ENCODE measurements around the gene GVQW3. TPM values are rescaled to one million over a fixed set of nuclear protein-coding genes. Genes with fewer than 3 reads are reported as not detected.

The GVQW3 gene
- total RNA-seq, 2 donors from 2014 or later = 2.2 to 2.8 TPM

DNA sequence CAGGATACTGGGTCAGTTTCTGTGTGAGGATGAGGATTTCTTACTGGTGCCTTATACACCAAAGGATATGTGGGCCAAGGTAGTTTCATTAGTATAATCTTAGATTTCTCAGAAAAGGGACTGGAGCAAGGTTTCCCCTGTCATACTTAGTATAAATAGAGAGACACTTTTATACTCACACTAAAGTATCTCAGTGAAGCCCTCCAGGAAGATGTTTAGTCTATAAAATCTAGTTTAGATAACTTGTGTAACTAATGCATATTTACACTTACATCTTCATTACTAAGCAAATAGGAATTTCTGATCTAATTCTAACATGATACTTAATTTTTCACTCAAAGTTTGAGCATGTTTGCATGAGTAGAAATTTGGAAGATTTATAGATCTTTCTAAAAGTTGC, 74.8 kb downstream of the GVQW3 start:
- Histone ChIP-seq H3K9me3 (no peaks in the 10 kb centered on the region), H3K27me3 (no peaks in the 10 kb centered on the region), H3K27ac (no peak overlapping the region), H3K4me1 (no peaks in the 10 kb centered on the region), H3K4me3 (no peak overlapping the region), H3K9ac (ENCODE audit: low read depth in 2 of 2, low read length in 2 of 2) (no peak overlapping the region), H3K36me3 (no peaks in the 10 kb centered on the region)
- DNase-seq = no peak
- intact Hi-C loops (cut with DNase I) = no loop called here
- TF ChIP-seq, protein P1, sequence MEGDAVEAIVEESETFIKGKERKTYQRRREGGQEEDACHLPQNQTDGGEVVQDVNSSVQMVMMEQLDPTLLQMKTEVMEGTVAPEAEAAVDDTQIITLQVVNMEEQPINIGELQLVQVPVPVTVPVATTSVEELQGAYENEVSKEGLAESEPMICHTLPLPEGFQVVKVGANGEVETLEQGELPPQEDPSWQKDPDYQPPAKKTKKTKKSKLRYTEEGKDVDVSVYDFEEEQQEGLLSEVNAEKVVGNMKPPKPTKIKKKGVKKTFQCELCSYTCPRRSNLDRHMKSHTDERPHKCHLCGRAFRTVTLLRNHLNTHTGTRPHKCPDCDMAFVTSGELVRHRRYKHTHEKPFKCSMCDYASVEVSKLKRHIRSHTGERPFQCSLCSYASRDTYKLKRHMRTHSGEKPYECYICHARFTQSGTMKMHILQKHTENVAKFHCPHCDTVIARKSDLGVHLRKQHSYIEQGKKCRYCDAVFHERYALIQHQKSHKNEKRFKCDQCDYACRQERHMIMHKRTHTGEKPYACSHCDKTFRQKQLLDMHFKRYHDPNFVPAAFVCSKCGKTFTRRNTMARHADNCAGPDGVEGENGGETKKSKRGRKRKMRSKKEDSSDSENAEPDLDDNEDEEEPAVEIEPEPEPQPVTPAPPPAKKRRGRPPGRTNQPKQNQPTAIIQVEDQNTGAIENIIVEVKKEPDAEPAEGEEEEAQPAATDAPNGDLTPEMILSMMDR (IDR thresholded peaks at IDR 0.05) = no peak

DNA sequence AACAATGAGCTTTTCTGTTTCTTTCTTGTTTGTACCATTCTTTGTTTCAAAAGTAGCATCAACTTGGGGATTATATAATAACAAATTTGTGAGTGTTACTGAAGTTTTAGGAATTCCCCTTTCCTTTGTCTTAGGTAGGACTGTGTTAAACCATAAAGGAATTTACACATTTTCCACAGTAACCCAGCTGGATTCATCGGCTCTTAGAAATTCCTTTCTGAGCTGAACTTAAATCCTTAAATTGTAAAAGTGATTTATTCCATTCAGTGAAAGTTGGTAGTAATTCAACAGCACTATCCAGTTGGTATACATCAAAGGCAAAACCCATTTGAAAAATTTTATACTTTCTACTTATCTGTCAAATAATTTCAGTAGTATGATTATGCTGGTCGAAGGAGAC, 75.4 kb downstream of the GVQW3 start:
- no peaks in the 10 kb centered on the region for H3K36me3 ChIP-seq
- intact Hi-C loops (cut with DNase I) = no loop called here
- DNase-seq = no peak

More for the DNA sequence above, 75.4 kb downstream of the GVQW3 start:
- Histone ChIP-seq H3K27me3 (no peaks in the 10 kb centered on the region), H3K4me1 (no peaks in the 10 kb centered on the region), H3K9ac (ENCODE audit: low read depth in 2 of 2, low read length in 2 of 2) (no peak overlapping the region), H3K27ac (no peak overlapping the region), H3K4me3 (no peak overlapping the region), H3K9me3 (no peaks in the 10 kb centered on the region)
- TF ChIP-seq, protein P1 (IDR thresholded peaks at IDR 0.05) = no peak

Other genes starting within 250 kb of the GVQW3 start
- 1 to 10 TPM; 3.6 to 3.8 TPM for gene WNT11, start 174.8 kb upstream of the GVQW3 start, total RNA-seq
- gene THAP12, start 191 bp upstream of the GVQW3 start, total RNA-seq = 10 to 100 TPM; 34.4 to 41.6 TPM
- gene EMSY, start 63.7 kb downstream of the GVQW3 start, total RNA-seq = 10 to 100 TPM; 21.2 to 22.8 TPM